ENCODE data around the gene KIZ.

The KIZ gene

GRCh38 chr20:21127201-21127981, 1.5 kb downstream of the KIZ start:
- H3K4me3 ChIP-seq (ENCODE audit: low read depth, low read length), result no peak overlapping the region
- DNase-seq (ENCODE audit: low read depth), result no peak
- TF ChIP-seq CTCF (conservative IDR thresholded peaks at IDR 0.05; ENCODE audit: low read depth, low read length), result no peak

- no peak overlapping the region for H3K4me3 ChIP-seq (ENCODE audit: low read depth, low read length)
- no peak for DNase-seq (ENCODE audit: low read depth)
- TF ChIP-seq CTCF (conservative IDR thresholded peaks at IDR 0.05; ENCODE audit: low read depth, low read length), result no peak
Measured at GRCh38 chr20:21129861-21130260, 4.0 kb downstream of the KIZ start.

DNA sequence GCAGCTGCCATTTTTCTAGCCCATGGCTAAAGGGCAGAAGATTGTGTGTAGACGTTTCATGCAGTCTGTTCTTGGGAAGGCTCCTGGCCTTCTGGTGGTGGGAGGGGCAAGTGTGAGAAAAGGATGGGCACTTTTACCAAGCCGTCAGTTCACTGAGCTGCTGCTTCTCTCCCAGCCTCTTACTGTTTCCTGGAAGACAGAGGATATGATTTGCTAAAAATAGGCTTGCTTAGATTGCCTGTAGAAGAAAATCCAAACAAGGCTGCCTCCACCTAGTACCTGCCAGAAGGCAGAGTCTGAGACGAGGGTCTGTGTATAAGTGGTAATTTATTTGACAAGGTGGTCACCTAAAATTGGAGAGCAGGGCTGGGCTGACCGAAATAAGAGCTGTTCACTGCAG, 7.5 kb downstream of the KIZ start:
- no peak for TF ChIP-seq CTCF (conservative IDR thresholded peaks at IDR 0.05; ENCODE audit: low read depth, low read length)
- H3K4me3 ChIP-seq (ENCODE audit: low read depth, low read length), result no peak overlapping the region
- DNase-seq (ENCODE audit: low read depth), result no peak

DNA sequence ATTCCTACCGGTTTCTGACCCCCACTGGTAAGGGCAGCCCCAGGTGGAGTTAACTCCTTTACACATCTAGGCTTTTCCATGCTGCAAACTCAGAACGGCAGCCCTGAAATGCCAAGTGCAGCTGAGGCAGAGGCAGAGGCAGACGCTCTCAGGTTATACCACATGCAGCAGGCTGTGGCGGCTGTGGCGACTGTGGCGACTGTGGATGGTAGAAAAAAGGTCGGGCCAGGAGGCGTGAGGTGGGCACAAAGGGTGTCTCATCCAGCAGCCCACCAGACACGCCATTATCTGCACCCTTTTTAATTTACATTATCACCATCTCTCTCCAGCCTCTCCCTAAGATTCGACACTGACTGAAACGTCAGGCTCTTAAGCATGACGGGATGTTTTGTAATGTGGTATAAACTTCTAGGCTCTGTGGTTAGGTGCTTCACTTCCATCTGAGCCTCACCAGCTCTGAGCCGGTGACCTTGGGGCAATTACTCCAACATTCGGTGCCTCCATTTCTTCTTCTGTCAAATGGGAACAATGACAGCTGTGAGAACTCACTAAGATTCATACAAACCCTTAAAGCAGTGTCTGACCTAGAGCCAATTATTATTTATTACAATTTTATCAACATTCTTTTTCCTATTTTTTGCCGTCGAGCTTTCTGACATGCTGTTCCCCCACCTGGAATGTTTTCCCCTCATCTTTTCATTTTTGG, 8.2 kb downstream of the KIZ start:
- H3K4me3 ChIP-seq (ENCODE audit: low read depth, low read length), result no peak overlapping the region
- DNase-seq (ENCODE audit: low read depth), result no peak
- no peak for TF ChIP-seq CTCF (conservative IDR thresholded peaks at IDR 0.05; ENCODE audit: low read depth, low read length)

- no peak for TF ChIP-seq CTCF (conservative IDR thresholded peaks at IDR 0.05; ENCODE audit: low read depth, low read length)
- H3K4me3 ChIP-seq (ENCODE audit: low read depth, low read length), result no peak overlapping the region
- no peak for DNase-seq (ENCODE audit: low read depth)
Measured at GRCh38 chr20:21134883-21135493, 9.1 kb downstream of the KIZ start.

DNA sequence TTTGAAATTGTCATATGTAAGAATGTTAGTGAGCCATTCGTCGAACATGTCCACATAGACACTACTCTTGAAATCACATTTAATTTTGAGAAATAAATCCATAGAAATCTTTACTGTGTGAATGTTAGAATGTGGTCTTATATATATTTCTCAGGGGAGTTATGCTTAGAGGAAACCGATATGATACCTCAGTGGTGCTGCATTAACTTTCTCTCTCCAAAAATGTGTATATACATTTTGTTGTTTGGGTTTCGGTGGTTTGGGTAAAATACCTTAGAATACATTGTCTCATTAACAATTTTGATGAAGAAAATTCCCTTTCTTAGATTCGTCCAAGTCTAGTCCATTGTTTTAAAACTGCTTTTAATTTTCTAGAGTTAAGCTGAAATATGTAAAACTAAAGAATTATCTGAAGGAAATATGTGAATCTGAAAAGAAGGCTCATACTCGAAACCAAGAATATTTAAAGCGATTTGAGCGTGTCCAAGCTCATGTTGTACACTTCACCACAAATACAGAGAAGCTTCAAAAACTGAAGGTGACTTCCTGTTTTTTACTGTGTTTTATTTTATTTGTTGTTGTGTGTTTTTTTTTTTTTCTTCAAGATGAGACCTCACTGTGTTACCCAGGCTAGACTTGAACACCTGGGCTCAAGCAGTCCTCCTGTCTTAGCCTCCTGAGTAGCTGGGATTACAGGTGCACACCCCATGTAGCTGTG, 10.3 kb downstream of the KIZ start:
- no peak for DNase-seq (ENCODE audit: low read depth)
- no peak for TF ChIP-seq CTCF (conservative IDR thresholded peaks at IDR 0.05; ENCODE audit: low read depth, low read length)
- no peak overlapping the region for H3K4me3 ChIP-seq (ENCODE audit: low read depth, low read length)
